Measurements from ENCODE around the gene ATP8A2.
"Not testable (repeated sequence)": the region's sequence is repeated elsewhere in the genome, so short reads cannot be mapped to it uniquely, and the experiment has no call there.

The ATP8A2 gene

DNA sequence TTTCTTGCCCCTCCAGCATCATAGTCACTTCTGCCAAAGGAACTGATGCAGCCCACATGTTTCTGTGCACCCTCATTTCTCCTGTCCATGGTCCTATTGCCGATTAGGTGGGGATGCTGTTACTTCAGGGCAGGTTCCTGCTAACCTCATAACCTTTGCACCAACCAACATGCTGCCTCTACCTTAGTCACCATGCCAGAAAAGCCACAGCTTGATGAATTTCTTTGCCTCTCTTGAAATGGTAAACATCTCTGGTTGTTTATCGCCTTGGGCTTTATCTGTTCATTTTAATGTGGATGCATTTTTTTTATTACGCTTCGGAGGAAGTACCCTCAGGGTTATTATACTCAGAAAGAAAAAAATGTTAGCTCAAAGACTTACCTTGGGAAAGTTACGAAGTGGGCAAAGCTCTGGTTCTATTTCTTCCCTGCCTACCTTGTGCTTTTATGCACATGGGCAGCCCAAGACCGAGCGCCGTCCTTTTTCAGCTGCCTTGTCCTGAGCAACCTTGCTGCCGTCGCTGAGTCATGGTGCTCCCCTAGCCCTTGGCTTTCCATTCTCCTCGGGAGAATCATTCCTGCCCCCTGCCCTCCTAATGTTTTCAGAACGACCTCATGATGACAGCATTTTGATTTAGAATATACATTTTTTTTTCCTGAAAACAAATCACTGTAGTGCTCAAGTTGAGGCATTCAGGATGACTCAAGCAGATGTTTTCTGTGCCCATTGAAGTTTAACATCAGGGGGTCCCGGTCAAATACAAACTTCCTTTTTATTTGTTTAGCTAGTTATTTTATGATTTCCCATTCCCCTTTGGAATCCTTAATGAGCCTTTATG lies 400.1 kb downstream of the ATP8A2 start:
- DNase-seq: no peak

DNA sequence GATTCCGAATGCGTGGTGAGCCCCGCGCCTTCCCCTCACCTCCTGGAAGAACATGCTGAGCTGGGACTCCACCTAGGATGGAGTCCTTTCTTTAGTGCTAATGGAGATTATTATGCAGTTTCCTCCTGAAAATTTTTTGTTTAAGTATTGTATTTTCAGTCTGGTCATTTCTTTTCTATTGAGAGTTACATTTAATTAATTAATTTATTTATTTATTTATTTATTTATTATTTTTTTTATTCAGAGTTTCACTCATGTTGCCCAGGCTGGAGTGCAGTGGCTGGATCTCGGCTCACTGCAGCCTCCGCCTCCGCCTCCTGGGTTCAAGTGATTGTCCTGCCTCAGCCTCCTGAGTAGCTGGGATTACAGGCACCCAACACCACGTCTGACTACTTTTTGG lies 400.8 kb downstream of the ATP8A2 start:
- not testable (repeated sequence) for DNase-seq

DNA sequence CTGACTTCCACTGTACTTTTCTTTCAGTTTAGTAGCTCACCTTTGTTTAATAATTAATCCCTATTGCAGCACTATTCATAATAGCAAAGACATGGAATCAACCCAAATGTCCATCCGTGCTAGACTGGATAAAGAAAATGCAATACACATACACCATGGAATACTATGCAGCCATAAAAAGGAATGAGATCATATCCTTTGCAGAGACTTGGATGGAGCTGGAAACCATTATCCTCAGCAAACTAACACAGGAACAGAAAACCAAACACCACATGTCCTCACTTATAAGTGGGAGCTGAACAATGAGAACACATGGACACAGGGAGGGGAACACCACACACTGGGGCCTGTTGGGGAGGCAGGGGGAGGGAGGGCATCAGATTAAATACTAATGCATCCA lies 402.3 kb downstream of the ATP8A2 start:
- not testable (repeated sequence) for DNase-seq

DNA sequence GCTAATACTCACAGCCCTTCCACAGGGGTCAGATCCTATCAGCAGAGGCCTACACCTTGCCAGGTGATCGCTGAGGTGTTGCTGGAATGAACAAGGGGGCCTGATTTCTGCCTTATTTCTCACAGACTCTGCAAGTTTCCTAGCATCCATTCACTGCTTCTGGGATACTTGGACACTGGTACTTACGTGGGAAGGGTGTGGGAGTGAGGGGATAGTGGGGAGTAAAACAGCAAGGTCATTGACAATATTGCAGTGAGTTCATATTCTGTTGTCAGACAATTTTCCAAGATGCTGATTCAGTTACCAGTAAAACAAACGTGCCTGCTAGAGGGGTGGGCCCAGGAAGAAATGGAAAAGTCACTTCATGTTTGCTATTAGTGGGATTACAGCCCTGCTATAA lies 403.5 kb downstream of the ATP8A2 start:
- no peak for DNase-seq

DNA sequence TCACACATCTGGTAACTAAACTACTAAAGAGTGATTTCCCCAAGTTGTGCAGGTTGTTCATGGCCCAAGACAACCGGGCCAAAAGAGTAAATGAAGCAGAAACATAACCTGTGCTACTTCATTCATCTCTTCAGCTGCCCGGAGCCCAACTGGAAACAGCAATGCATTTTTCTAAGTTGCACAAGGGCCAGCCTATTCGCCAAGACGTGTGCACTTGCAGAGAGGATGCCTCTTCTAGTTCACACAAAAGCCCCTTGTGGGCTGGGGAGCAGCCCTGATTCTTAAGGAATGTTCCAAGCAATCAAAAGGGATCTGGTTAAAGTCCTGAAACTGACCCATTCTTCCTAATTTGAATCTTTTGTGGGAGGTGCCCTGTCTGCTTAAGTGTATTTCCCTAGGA lies 404.2 kb downstream of the ATP8A2 start:
- DNase-seq: no peak

DNA sequence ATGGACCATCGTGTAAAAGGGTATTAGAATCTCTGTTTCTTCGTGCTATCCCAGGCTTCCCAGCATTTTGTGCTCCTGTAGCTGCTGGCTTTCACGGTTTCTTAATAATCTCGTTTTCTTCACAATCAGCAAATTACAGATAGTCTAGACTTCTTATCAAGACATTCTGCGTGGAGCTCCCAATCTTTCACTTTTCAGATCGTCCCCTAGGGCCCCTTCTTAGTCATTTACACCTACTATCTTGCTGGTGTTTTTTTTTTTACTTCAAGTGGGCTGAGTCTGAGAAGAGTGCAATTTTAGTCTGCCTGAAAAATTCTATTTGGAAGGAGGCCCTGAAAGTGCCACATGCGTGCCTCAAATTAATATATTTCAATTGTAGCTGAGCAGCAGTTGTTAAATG lies 404.9 kb downstream of the ATP8A2 start:
- DNase-seq: no peak

- DNase-seq: no peak
Measured at GRCh38 chr13:25777509-25777908, 405.7 kb downstream of the ATP8A2 start.

GRCh38 chr13:25778365-25778764 lies 406.6 kb downstream of the ATP8A2 start:
- DNase-seq: no peak

DNA sequence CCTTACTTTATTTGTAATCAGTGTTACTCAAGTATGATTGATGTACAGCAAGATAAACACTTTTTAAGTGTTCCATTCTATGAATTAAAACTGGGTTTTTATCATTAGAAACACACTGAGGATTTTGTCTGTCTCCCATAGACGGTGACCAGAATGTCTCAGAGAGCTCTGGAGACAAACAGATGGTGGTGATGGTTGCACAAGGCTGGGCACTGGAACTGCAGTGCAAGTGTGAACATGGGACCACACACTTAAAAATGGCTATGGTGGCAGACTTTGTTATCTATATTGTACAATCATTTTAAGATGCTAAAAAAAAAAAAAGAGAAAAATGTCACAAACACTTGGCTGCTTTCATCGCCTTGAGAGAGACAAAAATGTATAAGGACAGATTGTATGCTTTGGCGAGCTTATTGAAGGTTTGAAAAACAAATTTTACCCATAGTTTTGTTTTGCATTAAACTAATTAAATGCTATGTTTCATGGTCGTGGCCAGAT lies 407.1 kb downstream of the ATP8A2 start:
- DNase-seq: no peak

DNA sequence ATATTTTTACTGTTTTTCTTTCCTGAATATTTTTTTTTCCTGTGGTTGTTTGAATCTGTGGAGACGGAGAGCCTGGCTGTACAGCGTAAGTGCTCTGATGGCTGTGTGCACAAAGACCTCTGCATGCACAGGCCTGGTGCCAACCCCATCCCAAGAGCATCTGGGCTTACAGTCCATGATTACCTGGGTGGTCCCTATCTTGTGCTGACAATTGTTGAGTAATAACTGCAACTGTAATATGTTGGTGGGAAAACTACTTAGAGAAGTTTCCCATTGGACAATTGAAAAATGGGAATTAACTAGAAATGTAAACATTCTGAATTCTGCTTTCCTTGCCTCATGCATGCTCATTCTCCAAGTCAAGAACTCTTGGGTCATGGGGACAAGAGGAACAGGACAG lies 411.3 kb downstream of the ATP8A2 start:
- DNase-seq: no peak

DNA sequence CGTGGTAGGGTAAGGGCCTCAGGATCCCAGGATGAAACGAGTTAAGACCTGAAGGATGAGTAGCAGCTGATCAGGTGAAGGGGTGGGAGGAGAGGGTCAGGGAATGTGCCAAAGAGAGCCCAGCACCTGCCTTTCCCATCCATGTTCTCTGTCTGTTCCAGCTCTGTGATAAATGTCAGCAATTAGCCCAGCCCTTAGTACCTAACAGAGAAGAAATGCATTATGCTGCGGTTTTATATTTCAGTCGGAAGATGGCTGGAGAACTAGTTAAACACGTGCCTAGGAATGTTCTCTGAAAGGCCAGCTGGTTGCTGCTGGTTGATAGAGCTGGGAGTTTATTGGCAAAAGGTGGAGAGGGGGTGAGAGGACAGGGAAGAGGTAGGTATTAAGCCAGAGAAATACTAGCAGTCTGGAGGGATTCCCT lies 411.8 kb downstream of the ATP8A2 start:
- no peak for DNase-seq

GRCh38 chr13:25784119-25784518 lies 412.3 kb downstream of the ATP8A2 start:
- no peak for DNase-seq

DNA sequence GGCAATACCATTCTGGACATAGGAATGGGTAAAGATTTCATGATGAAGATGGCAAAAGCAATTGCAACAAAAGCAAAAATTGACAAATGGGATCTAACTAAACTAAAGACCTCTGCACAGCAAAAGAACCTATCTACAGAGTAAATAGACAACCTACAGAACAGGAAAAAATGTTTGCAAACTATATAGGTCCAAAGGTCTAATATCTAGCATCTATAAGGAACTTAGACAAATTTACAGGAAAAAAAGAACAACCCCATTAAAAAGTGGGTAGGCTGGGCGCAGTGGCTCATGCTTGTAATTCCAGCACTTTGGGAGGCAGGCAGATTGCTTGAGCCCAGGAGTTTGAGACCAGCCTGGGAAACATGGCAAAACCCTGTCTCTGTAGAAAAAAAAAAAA lies 418.4 kb downstream of the ATP8A2 start:
- DNase-seq: not testable (repeated sequence)

DNA sequence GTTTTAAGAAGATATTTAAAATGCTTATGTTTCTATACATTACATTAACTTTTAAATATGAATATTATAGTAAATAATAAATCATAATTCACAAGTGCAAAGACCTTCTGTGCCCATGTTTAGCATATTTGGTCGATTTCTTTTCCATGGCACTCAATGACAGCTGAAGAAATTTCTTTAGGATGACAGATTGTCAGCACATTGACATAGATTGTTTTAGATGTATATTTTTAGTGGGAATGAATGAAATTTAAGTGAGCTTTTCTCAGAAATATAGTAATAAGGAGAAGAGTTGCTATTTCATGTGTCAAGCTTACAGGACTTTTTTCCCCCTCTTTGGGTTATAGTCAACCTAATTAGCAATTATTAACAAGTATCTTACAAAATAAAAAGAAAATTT lies 423.5 kb downstream of the ATP8A2 start:
- no peak for DNase-seq

GRCh38 chr13:25796474-25796873 lies 424.7 kb downstream of the ATP8A2 start:
- DNase-seq: no peak

DNA sequence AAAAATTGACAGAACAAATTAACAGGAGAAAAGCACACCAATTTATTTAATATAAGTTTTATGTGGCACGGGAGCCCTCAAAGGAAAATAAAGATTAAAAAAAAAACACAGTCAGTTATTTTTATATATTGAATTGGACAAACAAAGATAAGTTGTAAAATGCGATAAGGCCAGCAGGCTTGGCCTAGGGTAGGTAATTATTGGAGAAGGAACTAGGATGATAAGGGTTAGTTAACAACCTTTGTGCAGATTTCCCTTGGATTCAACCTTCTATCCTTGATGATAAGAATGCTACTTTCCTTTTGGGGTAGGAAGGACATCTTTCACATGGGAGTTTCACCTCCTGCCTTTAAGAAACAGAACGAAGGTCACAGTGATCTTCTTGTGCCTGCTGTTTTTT lies 427.2 kb downstream of the ATP8A2 start:
- no peak for DNase-seq

GRCh38 chr13:25800523-25800922 lies 428.7 kb downstream of the ATP8A2 start:
- DNase-seq: no peak

- DNase-seq: no peak
Measured at GRCh38 chr13:25802579-25802978, 430.8 kb downstream of the ATP8A2 start.

- no peak for DNase-seq
Measured at GRCh38 chr13:25803641-25804040, 431.9 kb downstream of the ATP8A2 start.

GRCh38 chr13:25806264-25806974 lies 434.6 kb downstream of the ATP8A2 start:
- DNase-seq: no peak

- no peak for DNase-seq
Measured at GRCh38 chr13:25807562-25807961, 435.8 kb downstream of the ATP8A2 start.

- no peak for DNase-seq
Measured at GRCh38 chr13:25811506-25811905, 439.7 kb downstream of the ATP8A2 start.

DNA sequence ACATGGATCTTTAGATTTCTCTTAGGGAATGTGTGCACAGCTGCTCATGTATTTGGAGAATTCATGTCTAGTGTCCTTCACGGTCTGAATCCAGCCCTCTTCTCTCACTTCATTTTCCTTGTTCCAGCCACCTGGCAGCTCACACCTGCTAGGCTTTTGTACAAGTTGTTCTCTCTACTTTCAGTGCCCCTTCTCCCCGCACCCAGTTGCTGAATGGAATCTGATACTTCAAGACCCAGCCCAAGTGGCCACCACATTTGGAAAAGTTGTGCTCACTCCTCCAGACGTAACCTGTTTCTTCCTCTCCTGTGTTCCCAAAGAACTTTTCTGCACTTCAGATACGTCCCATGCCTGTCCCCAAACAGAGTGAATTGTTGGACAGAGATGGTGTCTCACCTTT lies 444.5 kb downstream of the ATP8A2 start:
- DNase-seq: no peak

GRCh38 chr13:25819856-25820530 lies 448.2 kb downstream of the ATP8A2 start:
- DNase-seq: no peak
